Measurements from ENCODE around the gene GIMD1. TPM values are rescaled to one million over a fixed set of nuclear protein-coding genes. Genes with fewer than 3 reads are reported as not detected.

GIMD1 gene
- total RNA-seq, 2 donors from 2014 or later, result not detected

- H3K4me1 ChIP-seq (ENCODE audit: control insufficient read depth, insufficient read depth, low read length), result no peaks in the 10 kb centered on the region
- DNase-seq, result no peak
- no peak overlapping the region for H3K27ac ChIP-seq (ENCODE audit: low read depth, low read length)
- H3K27ac Mint-ChIP-seq, result no peak overlapping the region
- no peak overlapping the region for H3K4me3 ChIP-seq (ENCODE audit: low read length)
- peaks cover 10% of the 10 kb centered on the region for H3K9me3 Mint-ChIP-seq
- TF ChIP-seq CTCF (conservative IDR thresholded peaks at IDR 0.05), result no peak
- peaks cover 81% of the 10 kb centered on the region for H3K36me3 ChIP-seq (ENCODE audit: control insufficient read depth, insufficient read depth, low read length)
- no peak overlapping the region for H3K4me3 Mint-ChIP-seq
- H3K36me3 Mint-ChIP-seq (ENCODE audit: low read depth), result peaks cover 62% of the 10 kb centered on the region
- no peaks in the 10 kb centered on the region for H3K4me1 Mint-ChIP-seq
- 87 to 90% methylated on average over 2 to 5 of the region's 5 CpGs for WGBS, 2 experiments (ENCODE audit: insufficient coverage in 1 of 2, insufficient read length in 1 of 2)
- peaks cover 7% of the 10 kb centered on the region for H3K9me3 ChIP-seq (ENCODE audit: control insufficient read depth, low read length)
- no peaks in the 10 kb centered on the region for H3K27me3 Mint-ChIP-seq (ENCODE audit: insufficient read depth)
- H3K9ac ChIP-seq (ENCODE audit: extremely low read depth, low read length, poor library complexity, severe bottlenecking), result no peak overlapping the region
- no peaks in the 10 kb centered on the region for H3K27me3 ChIP-seq (ENCODE audit: control insufficient read depth, insufficient read depth, low read length, poor library complexity, severe bottlenecking)
Observed at GRCh38 chr4:106333186-106333585, 35.4 kb downstream of the GIMD1 start.

GRCh38 chr4:106329041-106329618, 39.4 kb downstream of the GIMD1 start:
- H3K9me3 Mint-ChIP-seq, result no peaks in the 10 kb centered on the region
- Histone ChIP-seq H3K27me3 (ENCODE audit: control insufficient read depth, insufficient read depth, low read length, poor library complexity, severe bottlenecking) (no peaks in the 10 kb centered on the region), H3K9me3 (ENCODE audit: control insufficient read depth, low read length) (no peaks in the 10 kb centered on the region), H3K9ac (ENCODE audit: extremely low read depth, low read length, poor library complexity, severe bottlenecking) (no peak overlapping the region), H3K4me3 (ENCODE audit: low read length) (no peak overlapping the region), H3K36me3 (ENCODE audit: control insufficient read depth, insufficient read depth, low read length) (peaks cover 65% of the 10 kb centered on the region), H3K4me1 (ENCODE audit: control insufficient read depth, insufficient read depth, low read length) (peaks cover 2% of the 10 kb centered on the region), H3K27ac (ENCODE audit: low read depth, low read length) (no peak overlapping the region)
- H3K27me3 Mint-ChIP-seq (ENCODE audit: insufficient read depth), result no peaks in the 10 kb centered on the region
- no peak for DNase-seq
- no peak overlapping the region for H3K4me3 Mint-ChIP-seq
- peaks cover 46% of the 10 kb centered on the region for H3K36me3 Mint-ChIP-seq (ENCODE audit: low read depth)
- TF ChIP-seq CTCF (conservative IDR thresholded peaks at IDR 0.05), result peak; percentile 86
- peaks cover 7% of the 10 kb centered on the region for H3K4me1 Mint-ChIP-seq
- 82% methylated on average over 1 of the region's 1 CpG; no CpG with 5 or more reads in 1 of the 2 experiments for WGBS, 2 experiments (ENCODE audit: insufficient coverage in 1 of 2, insufficient read length in 1 of 2)
- H3K27ac Mint-ChIP-seq, result no peak overlapping the region

GRCh38 chr4:106325800-106326199, 42.8 kb downstream of the GIMD1 start:
- H3K4me1 ChIP-seq (ENCODE audit: control insufficient read depth, insufficient read depth, low read length), result peaks cover 2% of the 10 kb centered on the region
- Mint-ChIP-seq H3K4me1 (peaks cover 17% of the 10 kb centered on the region), H3K27me3 (ENCODE audit: insufficient read depth) (no peaks in the 10 kb centered on the region), H3K9me3 (peaks cover 8% of the 10 kb centered on the region), H3K4me3 (no peak overlapping the region), H3K36me3 (ENCODE audit: low read depth) (peaks cover 34% of the 10 kb centered on the region), H3K27ac (no peak overlapping the region)
- no peak overlapping the region for H3K4me3 ChIP-seq (ENCODE audit: low read length)
- no peaks in the 10 kb centered on the region for H3K9me3 ChIP-seq (ENCODE audit: control insufficient read depth, low read length)
- peaks cover 39% of the 10 kb centered on the region for H3K36me3 ChIP-seq (ENCODE audit: control insufficient read depth, insufficient read depth, low read length)
- no peaks in the 10 kb centered on the region for H3K27me3 ChIP-seq (ENCODE audit: control insufficient read depth, insufficient read depth, low read length, poor library complexity, severe bottlenecking)
- TF ChIP-seq CTCF (conservative IDR thresholded peaks at IDR 0.05), result no peak
- H3K9ac ChIP-seq (ENCODE audit: extremely low read depth, low read length, poor library complexity, severe bottlenecking), result no peak overlapping the region
- no peak for DNase-seq
- H3K27ac ChIP-seq (ENCODE audit: low read depth, low read length), result no peak overlapping the region

Measured in endodermal cell (in vitro differentiated cells).